Neural cell (in vitro differentiated cells): ENCODE results near the gene MAPK10. TPM values are rescaled to one million over a fixed set of nuclear protein-coding genes. Genes with fewer than 3 reads are reported as not detected.

ENCODE experiments used
- H2AFZ ChIP-seq: fragments of 200-600, 300-800 bp; sonication (generic), shearing (Covaris generic); 2 replicates; pipeline ENCODE4 v1.6.0; 2014; ENCODE audit warnings: low read depth, mild to moderate bottlenecking, antibody characterized with exemption, low read length, moderate library complexity
- H3F3A ChIP-seq: fragments of 200-600 bp; shearing (Covaris generic); 2 replicates; pipeline ENCODE4 v1.6.1; 2016; ENCODE audit warnings: mild to moderate bottlenecking, moderate library complexity, mixed read lengths, antibody characterized with exemption, low read length; ENCODE audit not compliant: insufficient read depth, poor library complexity, severe bottlenecking
- H3K27ac ChIP-seq: fragments of 200-600, 300-800 bp; sonication (generic), shearing (Covaris generic); 2 replicates; pipeline ENCODE4 v1.5.1; 2014; ENCODE audit warnings: mild to moderate bottlenecking, low read length, moderate library complexity
- H3K27me3 ChIP-seq: fragments of 300-800, 200-600 bp; sonication (generic), shearing (Covaris generic); 2 replicates; pipeline ENCODE4 v1.6.0; 2014; ENCODE audit warnings: mild to moderate bottlenecking, low read depth, low read length, moderate library complexity; ENCODE audit not compliant: insufficient read depth
- H3K36me3 ChIP-seq: fragments of 300-800, 200-600 bp; sonication (generic), shearing (Covaris generic); 2 replicates; pipeline ENCODE4 v1.5.1; 2014; ENCODE audit warnings: mild to moderate bottlenecking, antibody characterized with exemption, low read length, moderate library complexity; ENCODE audit not compliant: insufficient read depth
- H3K4me2 ChIP-seq: fragments of 300-800, 200-600 bp; sonication (generic), shearing (Covaris generic); 2 replicates; pipeline ENCODE4 v1.6.0; 2014; ENCODE audit warnings: mild to moderate bottlenecking, low read length
- H3K4me3 ChIP-seq: fragments of 300-800, 200-600 bp; sonication (generic), shearing (Covaris generic); 2 replicates; pipeline ENCODE4 v1.5.1; 2014; ENCODE audit warnings: mild to moderate bottlenecking, low read length, moderate library complexity
- H3K79me2 ChIP-seq: fragments of 200-600 bp; shearing (Covaris generic); replicated peaks from 2 replicates; pipeline ENCODE4 v1.6.0; 2014; ENCODE audit warnings: mild to moderate bottlenecking, low read length, moderate library complexity; ENCODE audit not compliant: insufficient read depth
- H3K9ac ChIP-seq: fragments of 300-800, 200-600 bp; sonication (generic), shearing (Covaris generic); 2 replicates; pipeline ENCODE4 v1.6.1; 2016; ENCODE audit warnings: mild to moderate bottlenecking, low read length, mixed read lengths
- H3K9me2 ChIP-seq: fragments of 200-600 bp; shearing (Covaris generic); 2 replicates; pipeline ENCODE4 v1.6.1; 2016; ENCODE audit warnings: mild to moderate bottlenecking, low read length, mixed read lengths; ENCODE audit not compliant: insufficient read depth
- H3K9me3 ChIP-seq: fragments of 200-600, 300-800 bp; sonication (generic), shearing (Covaris generic); 2 replicates; pipeline ENCODE4 v1.6.1; 2016; ENCODE audit warnings: mild to moderate bottlenecking, mixed run types, low read length, moderate library complexity, mixed read lengths
- H4K20me1 ChIP-seq: fragments of 200-600 bp; shearing (Covaris generic); 2 replicates; pipeline ENCODE4 v1.6.1; 2016; ENCODE audit warnings: mild to moderate bottlenecking, mixed run types; ENCODE audit not compliant: insufficient read depth
- EP300 ChIP-seq: fragments of 450-650 bp; conservative IDR thresholded peaks from 2 replicates; pipeline ENCODE4 v1.6.1; 2014; ENCODE audit warnings: antibody characterized with exemption, mild to moderate bottlenecking, moderate library complexity; ENCODE audit not compliant: poor library complexity, severe bottlenecking
- EZH2 ChIP-seq: fragments of 200-600, 300-800 bp; shearing (Covaris generic), sonication (generic); IDR thresholded peaks from 2 replicates; pipeline ENCODE4 v1.6.1; 2014; ENCODE audit warnings: antibody characterized with exemption, low read length, borderline replicate concordance, mild to moderate bottlenecking; ENCODE audit not compliant: insufficient read depth, poor library complexity, severe bottlenecking
- MXI1 ChIP-seq: fragments of 450-650 bp; conservative IDR thresholded peaks from 2 replicates; pipeline ENCODE4 v1.6.1; 2014; ENCODE audit warnings: antibody characterized with exemption, mild to moderate bottlenecking; ENCODE audit not compliant: poor library complexity, severe bottlenecking
- POLR2AphosphoS5 ChIP-seq: IDR thresholded peaks from 2 replicates; pipeline ENCODE4 v1.6.1; 2012
- RAD21 ChIP-seq: fragments of 450-650 bp; conservative IDR thresholded peaks from 2 replicates; pipeline ENCODE4 v1.6.1; 2014; ENCODE audit warnings: antibody characterized with exemption, mild to moderate bottlenecking, moderate library complexity
- SMC3 ChIP-seq: fragments of 450-650 bp; conservative IDR thresholded peaks from 2 replicates; pipeline ENCODE4 v1.6.1; 2014; ENCODE audit warnings: antibody characterized with exemption, mild to moderate bottlenecking, moderate library complexity; ENCODE audit not compliant: poor library complexity
- TAF1 ChIP-seq: IDR thresholded peaks from 2 replicates; pipeline ENCODE4 v1.6.1; 2012; ENCODE audit warnings: low read depth
- polyA plus RNA-seq: library from polyadenylated mRNA; depleted of rRNA; stranded (reverse); fragments of >200 nt; gene quantifications from 2 replicates; pipeline ENCODE4 v1.2.3, GENCODE V29; 2014
- TF ChIP-seq, protein P1 (sequence below): fragments of 450-650 bp; IDR thresholded peaks from 2 replicates; pipeline ENCODE4 v1.5.1; 2014; ENCODE audit warnings: antibody characterized with exemption, mild to moderate bottlenecking, moderate library complexity; ENCODE audit not compliant: poor library complexity, severe bottlenecking
- TF ChIP-seq, protein P2 (sequence below): IDR thresholded peaks from 2 replicates; pipeline ENCODE4 v1.6.1; 2012; ENCODE audit warnings: borderline replicate concordance

Gene MAPK10
- polyA plus RNA-seq, 1 donor from 2014 or later, result 91.9 TPM

DNA sequence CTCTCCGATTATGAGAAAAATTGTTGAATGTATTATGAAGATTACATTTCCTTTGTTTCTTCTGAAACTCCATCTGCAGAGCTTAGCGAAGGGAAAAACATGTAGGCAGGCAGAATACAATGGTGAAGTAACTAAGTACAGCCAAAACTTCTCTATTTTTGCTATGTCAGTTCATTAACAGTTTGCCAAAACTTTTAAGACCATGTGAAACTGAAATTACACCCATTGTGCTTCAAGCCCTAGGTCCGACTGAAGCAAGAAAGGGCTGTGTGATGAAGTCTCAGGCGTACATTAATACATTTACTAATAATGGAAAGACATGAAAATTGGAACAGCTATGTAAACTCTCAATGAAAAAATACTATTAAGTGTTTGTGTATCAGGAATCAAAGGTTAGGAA lies 398.0 kb downstream of the MAPK10 start:
- no peaks in the 10 kb centered on the region for H3K36me3 ChIP-seq
- H2AFZ ChIP-seq, result no peak overlapping the region
- H3K9me2 ChIP-seq, result no peaks in the 10 kb centered on the region
- no peak overlapping the region for H3K27ac ChIP-seq
- no peaks in the 10 kb centered on the region for H4K20me1 ChIP-seq
- no peaks in the 10 kb centered on the region for H3K79me2 ChIP-seq
- no peak overlapping the region for H3K9ac ChIP-seq
- TF ChIP-seq TAF1 (no peak), RAD21 (no peak), EP300 (no peak), MXI1 (no peak), EZH2 (no peak), POLR2AphosphoS5 (no peak), SMC3 (no peak)
- TF ChIP-seq, protein P1, sequence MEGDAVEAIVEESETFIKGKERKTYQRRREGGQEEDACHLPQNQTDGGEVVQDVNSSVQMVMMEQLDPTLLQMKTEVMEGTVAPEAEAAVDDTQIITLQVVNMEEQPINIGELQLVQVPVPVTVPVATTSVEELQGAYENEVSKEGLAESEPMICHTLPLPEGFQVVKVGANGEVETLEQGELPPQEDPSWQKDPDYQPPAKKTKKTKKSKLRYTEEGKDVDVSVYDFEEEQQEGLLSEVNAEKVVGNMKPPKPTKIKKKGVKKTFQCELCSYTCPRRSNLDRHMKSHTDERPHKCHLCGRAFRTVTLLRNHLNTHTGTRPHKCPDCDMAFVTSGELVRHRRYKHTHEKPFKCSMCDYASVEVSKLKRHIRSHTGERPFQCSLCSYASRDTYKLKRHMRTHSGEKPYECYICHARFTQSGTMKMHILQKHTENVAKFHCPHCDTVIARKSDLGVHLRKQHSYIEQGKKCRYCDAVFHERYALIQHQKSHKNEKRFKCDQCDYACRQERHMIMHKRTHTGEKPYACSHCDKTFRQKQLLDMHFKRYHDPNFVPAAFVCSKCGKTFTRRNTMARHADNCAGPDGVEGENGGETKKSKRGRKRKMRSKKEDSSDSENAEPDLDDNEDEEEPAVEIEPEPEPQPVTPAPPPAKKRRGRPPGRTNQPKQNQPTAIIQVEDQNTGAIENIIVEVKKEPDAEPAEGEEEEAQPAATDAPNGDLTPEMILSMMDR, result no peak
- TF ChIP-seq, protein P2, sequence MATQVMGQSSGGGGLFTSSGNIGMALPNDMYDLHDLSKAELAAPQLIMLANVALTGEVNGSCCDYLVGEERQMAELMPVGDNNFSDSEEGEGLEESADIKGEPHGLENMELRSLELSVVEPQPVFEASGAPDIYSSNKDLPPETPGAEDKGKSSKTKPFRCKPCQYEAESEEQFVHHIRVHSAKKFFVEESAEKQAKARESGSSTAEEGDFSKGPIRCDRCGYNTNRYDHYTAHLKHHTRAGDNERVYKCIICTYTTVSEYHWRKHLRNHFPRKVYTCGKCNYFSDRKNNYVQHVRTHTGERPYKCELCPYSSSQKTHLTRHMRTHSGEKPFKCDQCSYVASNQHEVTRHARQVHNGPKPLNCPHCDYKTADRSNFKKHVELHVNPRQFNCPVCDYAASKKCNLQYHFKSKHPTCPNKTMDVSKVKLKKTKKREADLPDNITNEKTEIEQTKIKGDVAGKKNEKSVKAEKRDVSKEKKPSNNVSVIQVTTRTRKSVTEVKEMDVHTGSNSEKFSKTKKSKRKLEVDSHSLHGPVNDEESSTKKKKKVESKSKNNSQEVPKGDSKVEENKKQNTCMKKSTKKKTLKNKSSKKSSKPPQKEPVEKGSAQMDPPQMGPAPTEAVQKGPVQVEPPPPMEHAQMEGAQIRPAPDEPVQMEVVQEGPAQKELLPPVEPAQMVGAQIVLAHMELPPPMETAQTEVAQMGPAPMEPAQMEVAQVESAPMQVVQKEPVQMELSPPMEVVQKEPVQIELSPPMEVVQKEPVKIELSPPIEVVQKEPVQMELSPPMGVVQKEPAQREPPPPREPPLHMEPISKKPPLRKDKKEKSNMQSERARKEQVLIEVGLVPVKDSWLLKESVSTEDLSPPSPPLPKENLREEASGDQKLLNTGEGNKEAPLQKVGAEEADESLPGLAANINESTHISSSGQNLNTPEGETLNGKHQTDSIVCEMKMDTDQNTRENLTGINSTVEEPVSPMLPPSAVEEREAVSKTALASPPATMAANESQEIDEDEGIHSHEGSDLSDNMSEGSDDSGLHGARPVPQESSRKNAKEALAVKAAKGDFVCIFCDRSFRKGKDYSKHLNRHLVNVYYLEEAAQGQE, result no peak
- H3F3A ChIP-seq, result no peaks in the 10 kb centered on the region
- no peak overlapping the region for H3K4me2 ChIP-seq
- no peaks in the 10 kb centered on the region for H3K9me3 ChIP-seq
- no peaks in the 10 kb centered on the region for H3K27me3 ChIP-seq
- H3K4me3 ChIP-seq, result no peak overlapping the region

DNA sequence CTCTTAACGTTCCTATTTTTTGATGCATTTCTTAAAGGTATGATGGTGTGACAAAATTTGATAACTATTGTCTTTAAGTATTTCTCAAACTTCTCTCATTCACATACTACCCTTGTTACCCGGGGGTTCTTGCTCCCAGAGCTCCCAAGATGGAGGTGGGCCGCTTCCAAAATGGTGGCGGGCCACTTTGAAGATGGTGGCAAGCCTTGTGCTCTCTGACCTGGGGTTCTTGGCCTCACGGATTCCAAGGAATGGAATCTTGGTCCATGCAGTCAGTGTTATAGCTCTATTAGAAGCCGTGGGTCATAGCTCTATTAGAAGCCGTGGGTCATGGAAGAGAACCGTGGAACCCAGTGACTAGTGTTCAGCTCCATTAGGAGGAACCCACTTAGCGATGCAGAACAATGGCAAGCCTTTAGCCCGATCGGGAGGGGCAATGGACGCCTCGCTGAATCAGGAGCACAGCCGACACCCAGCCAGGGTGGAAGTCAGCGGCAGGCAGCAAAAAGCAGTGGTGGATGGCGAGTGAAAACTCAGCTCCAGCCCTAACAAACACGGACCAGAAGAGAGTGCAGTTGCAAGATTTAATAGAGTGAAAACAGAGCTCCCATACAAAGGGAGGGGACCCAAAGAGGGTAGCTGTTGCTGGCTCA lies 403.4 kb downstream of the MAPK10 start:
- Histone ChIP-seq H3K9me2 (no peaks in the 10 kb centered on the region), H3K36me3 (no peaks in the 10 kb centered on the region), H3K79me2 (no peaks in the 10 kb centered on the region), H4K20me1 (no peaks in the 10 kb centered on the region), H3K9me3 (no peaks in the 10 kb centered on the region), H3K9ac (no peak overlapping the region), H3K27me3 (no peaks in the 10 kb centered on the region), H3K4me2 (no peak overlapping the region), H3F3A (no peaks in the 10 kb centered on the region), H2AFZ (no peak overlapping the region), H3K27ac (no peak overlapping the region), H3K4me3 (no peak overlapping the region)
- TF ChIP-seq, protein P2, result no peak
- TF ChIP-seq MXI1 (no peak), SMC3 (no peak), EZH2 (no peak), POLR2AphosphoS5 (no peak)
